Glutamatergic neuron (in vitro differentiated cells): ENCODE measurements around the gene PRKAA2. TPM values are rescaled to one million over a fixed set of nuclear protein-coding genes. Genes with fewer than 3 reads are reported as not detected.

Experiments
- DNase-seq: peaks from one replicate; pipeline ENCODE4 v3.0.0; 2022
- H3K27ac Mint-ChIP-seq: one replicate; pipeline ENCODE4 v1.8.0; 2020; ENCODE audit warnings: mild to moderate bottlenecking, mixed read lengths, inconsistent platforms; ENCODE audit not compliant: unreplicated experiment
- H3K27me3 Mint-ChIP-seq: one replicate; pipeline ENCODE4 v1.8.0; 2020; ENCODE audit warnings: mild to moderate bottlenecking, moderate library complexity, mixed read lengths, inconsistent platforms; ENCODE audit not compliant: unreplicated experiment
- H3K36me3 Mint-ChIP-seq: one replicate; pipeline ENCODE4 v1.8.0; 2020; ENCODE audit warnings: mild to moderate bottlenecking, mixed read lengths, inconsistent platforms; ENCODE audit not compliant: unreplicated experiment
- H3K4me1 Mint-ChIP-seq: one replicate; pipeline ENCODE4 v1.8.0; 2020; ENCODE audit warnings: mild to moderate bottlenecking, low read depth, mixed read lengths, inconsistent platforms; ENCODE audit not compliant: unreplicated experiment
- H3K4me3 Mint-ChIP-seq: one replicate; pipeline ENCODE4 v1.8.0; 2020; ENCODE audit warnings: mild to moderate bottlenecking, mixed read lengths, inconsistent platforms; ENCODE audit not compliant: unreplicated experiment
- H3K9me3 Mint-ChIP-seq: one replicate; pipeline ENCODE4 v1.8.0; 2020; ENCODE audit warnings: mild to moderate bottlenecking, moderate library complexity, mixed read lengths, inconsistent platforms; ENCODE audit not compliant: unreplicated experiment
- CTCF ChIP-seq: fragments of 200-600 bp; sonication (generic); IDR thresholded peaks from one replicate; pipeline ENCODE4 v1.5.0; 2021; ENCODE audit not compliant: partially characterized antibody, unreplicated experiment
- total RNA-seq: library from RNA; stranded (reverse); fragmentation: NEBNext Ultra II Directional; extraction: Animal tissue kit (Norgen Biotek cat#: 25700); gene quantifications from one replicate; pipeline ENCODE4 v1.2.1, GENCODE V29; 2021; ENCODE audit not compliant: unreplicated experiment

The PRKAA2 gene
- total RNA-seq, 1 donor from 2014 or later: 1.3 TPM

GRCh38 chr1:56726706-56727105 lies 81.6 kb downstream of the PRKAA2 start:
- H3K27me3 Mint-ChIP-seq: no peaks in the 10 kb centered on the region
- no peak for TF ChIP-seq CTCF
- no peaks in the 10 kb centered on the region for H3K4me1 Mint-ChIP-seq
- H3K27ac Mint-ChIP-seq: no peak overlapping the region
- no peaks in the 10 kb centered on the region for H3K9me3 Mint-ChIP-seq
- no peak for DNase-seq
- no peaks in the 10 kb centered on the region for H3K36me3 Mint-ChIP-seq
- H3K4me3 Mint-ChIP-seq: no peak overlapping the region

GRCh38 chr1:56728964-56729363 lies 83.8 kb downstream of the PRKAA2 start:
- H3K27me3 Mint-ChIP-seq: no peaks in the 10 kb centered on the region
- H3K4me1 Mint-ChIP-seq: no peaks in the 10 kb centered on the region
- no peak for TF ChIP-seq CTCF
- no peak overlapping the region for H3K4me3 Mint-ChIP-seq
- DNase-seq: no peak
- H3K36me3 Mint-ChIP-seq: no peaks in the 10 kb centered on the region
- H3K9me3 Mint-ChIP-seq: peaks cover 2% of the 10 kb centered on the region
- no peak overlapping the region for H3K27ac Mint-ChIP-seq

- no peak overlapping the region for H3K4me3 Mint-ChIP-seq
- no peaks in the 10 kb centered on the region for H3K9me3 Mint-ChIP-seq
- no peaks in the 10 kb centered on the region for H3K4me1 Mint-ChIP-seq
- no peaks in the 10 kb centered on the region for H3K36me3 Mint-ChIP-seq
- no peak overlapping the region for H3K27ac Mint-ChIP-seq
- no peak for TF ChIP-seq CTCF
- no peaks in the 10 kb centered on the region for H3K27me3 Mint-ChIP-seq
- no peak for DNase-seq
Observed at GRCh38 chr1:56745231-56745630, 100.1 kb downstream of the PRKAA2 start.

- Mint-ChIP-seq H3K27me3 (no peaks in the 10 kb centered on the region), H3K36me3 (no peaks in the 10 kb centered on the region), H3K4me3 (no peak overlapping the region), H3K27ac (no peak overlapping the region), H3K4me1 (no peaks in the 10 kb centered on the region), H3K9me3 (no peaks in the 10 kb centered on the region)
- DNase-seq: no peak
- no peak for TF ChIP-seq CTCF
Observed at GRCh38 chr1:56754708-56755479, 109.8 kb downstream of the PRKAA2 start.

GRCh38 chr1:56755911-56756310 lies 110.8 kb downstream of the PRKAA2 start:
- Mint-ChIP-seq H3K4me1 (no peaks in the 10 kb centered on the region), H3K9me3 (no peaks in the 10 kb centered on the region), H3K27ac (no peak overlapping the region), H3K4me3 (no peak overlapping the region), H3K27me3 (no peaks in the 10 kb centered on the region), H3K36me3 (no peaks in the 10 kb centered on the region)
- TF ChIP-seq CTCF: no peak
- DNase-seq: no peak
